HepG2 (cell line): Measurements from ENCODE around the gene MRPL14. TPM values are rescaled to one million over a fixed set of nuclear protein-coding genes. Genes with fewer than 3 reads are reported as not detected.

ENCODE experiments used
- ARHGAP35 ChIP-seq: sonication (generic); formaldehyde crosslinking; IDR thresholded peaks from 2 replicates; pipeline ENCODE4 v1.9.0; 2022; ENCODE audit warnings: mild to moderate bottlenecking, inconsistent platforms, moderate library complexity, missing genetic modification reagents, borderline replicate concordance
- ATF7 ChIP-seq, 2 experiments: fragments of 450-650 bp in 1 of 2; sonication (generic) in 1 of 2; formaldehyde crosslinking in 1 of 2; IDR thresholded peaks; 2 replicates each; pipeline versions ENCODE4 v1.4.0 to v1.6.1; 2016 to 2020; ENCODE audit warnings: antibody characterized with exemption in 1 of 2, mild to moderate bottlenecking in 1 of 2, missing genetic modification reagents in 1 of 2
- HDAC2 ChIP-seq: sonication (generic); formaldehyde crosslinking; IDR thresholded peaks from 2 replicates; pipeline ENCODE4 v1.4.0; 2020; ENCODE audit warnings: missing genetic modification reagents
- HOXD1 ChIP-seq: sonication (generic); formaldehyde crosslinking; IDR thresholded peaks from 2 replicates; pipeline ENCODE4 v1.5.0; 2020; ENCODE audit warnings: missing genetic modification reagents
- NR2F6 ChIP-seq, 2 experiments: IDR thresholded peaks; 2 replicates each; pipeline ENCODE4 v1.6.1; 2016; ENCODE audit warnings: antibody characterized with exemption in 1 of 2, mild to moderate bottlenecking in 1 of 2
- RFXANK ChIP-seq: IDR thresholded peaks from 2 replicates; pipeline ENCODE4 v1.6.1; 2016
- SAFB2 ChIP-seq: sonication (generic); formaldehyde crosslinking; IDR thresholded peaks from 2 replicates; pipeline ENCODE4 v1.5.1; 2020; ENCODE audit warnings: missing genetic modification reagents, low read depth, mild to moderate bottlenecking, borderline replicate concordance
- SP2 ChIP-seq: sonication (generic); formaldehyde crosslinking; IDR thresholded peaks from 2 replicates; pipeline ENCODE4 v1.5.1; 2020; ENCODE audit warnings: mild to moderate bottlenecking, missing genetic modification reagents
- ZNF234 ChIP-seq: sonication (generic); formaldehyde crosslinking; conservative IDR thresholded peaks from 2 replicates; pipeline ENCODE4 v1.5.1; 2020; ENCODE audit warnings: mild to moderate bottlenecking, missing genetic modification reagents
- ZNF263 ChIP-seq: sonication (generic); formaldehyde crosslinking; IDR thresholded peaks from 2 replicates; pipeline ENCODE4 v1.4.0; 2020; ENCODE audit warnings: missing genetic modification reagents
- ZNF543 ChIP-seq: sonication (generic); formaldehyde crosslinking; IDR thresholded peaks from 2 replicates; pipeline ENCODE4 v1.4.0; 2020; ENCODE audit warnings: mild to moderate bottlenecking, missing genetic modification reagents
- ZNF614 ChIP-seq: IDR thresholded peaks from 2 replicates; pipeline ENCODE4 v1.6.1; 2018; ENCODE audit warnings: missing biosample characterization, missing genetic modification reagents, inconsistent platforms, borderline replicate concordance
- ZNF879 ChIP-seq: sonication (generic); formaldehyde crosslinking; IDR thresholded peaks from 2 replicates; pipeline ENCODE4 v1.8.1; 2023; ENCODE audit warnings: missing genetic modification reagents
- polyA plus RNA-seq, 8 experiments: library from polyadenylated mRNA; depleted of rRNA in 3 of 8; stranded (reverse) in 7 of 8; unstranded in 1 of 8; fragments of >200 nt; fragmentation: Illumina TruSeq in 4 of 8; extraction: Trizol in 4 of 8; gene quantifications; 2 replicates each; pipeline versions ENCODE4 v1.2.1 to v1.2.3, GENCODE V29; 2011 to 2016; ENCODE audit warnings: low read depth in 4 of 8, missing spikeins in 1 of 8, mixed read lengths in 1 of 8; ENCODE audit not compliant: insufficient read depth in 1 of 8
- total RNA-seq, 5 experiments: library from RNA; depleted of rRNA; stranded (reverse); fragments of >200 nt; fragmentation: Illumina TruSeq; extraction: Trizol; gene quantifications; 2 replicates each; pipeline ENCODE4 v1.2.3, GENCODE V29; 2016; ENCODE audit warnings: low read depth in 1 of 5
- TF ChIP-seq, protein P1 (sequence below): sonication (generic); formaldehyde crosslinking; IDR thresholded peaks from 2 replicates; pipeline ENCODE4 v1.4.0; 2020; ENCODE audit warnings: missing genetic modification reagents
- TF ChIP-seq, protein P2 (sequence below): sonication (generic); formaldehyde crosslinking; IDR thresholded peaks from 2 replicates; pipeline ENCODE4 v1.9.0; 2022; ENCODE audit warnings: low read depth, missing genetic modification reagents
- TF ChIP-seq, protein P3 (sequence below): sonication (generic); formaldehyde crosslinking; IDR thresholded peaks from 2 replicates; pipeline ENCODE4 v1.5.0; 2020; ENCODE audit warnings: missing genetic modification reagents
- TF ChIP-seq, protein P4 (sequence below): sonication (generic); formaldehyde crosslinking; IDR thresholded peaks from 2 replicates; pipeline ENCODE4 v1.4.0; 2020; ENCODE audit warnings: missing genetic modification reagents
- TF ChIP-seq, protein P5 (sequence below): IDR thresholded peaks from 2 replicates; pipeline ENCODE4 v1.6.1; 2016; ENCODE audit warnings: control low read depth
- TF ChIP-seq, protein P6 (sequence below): fragments of 450-650 bp; IDR thresholded peaks from 2 replicates; pipeline ENCODE4 v1.6.1; 2016

MRPL14 gene
- total and polyA plus RNA-seq, 2 of the 13 experiments (the other 11 are each of a cell fraction or from before 2014, with no cell fraction given): 157 to 178 TPM

DNA sequence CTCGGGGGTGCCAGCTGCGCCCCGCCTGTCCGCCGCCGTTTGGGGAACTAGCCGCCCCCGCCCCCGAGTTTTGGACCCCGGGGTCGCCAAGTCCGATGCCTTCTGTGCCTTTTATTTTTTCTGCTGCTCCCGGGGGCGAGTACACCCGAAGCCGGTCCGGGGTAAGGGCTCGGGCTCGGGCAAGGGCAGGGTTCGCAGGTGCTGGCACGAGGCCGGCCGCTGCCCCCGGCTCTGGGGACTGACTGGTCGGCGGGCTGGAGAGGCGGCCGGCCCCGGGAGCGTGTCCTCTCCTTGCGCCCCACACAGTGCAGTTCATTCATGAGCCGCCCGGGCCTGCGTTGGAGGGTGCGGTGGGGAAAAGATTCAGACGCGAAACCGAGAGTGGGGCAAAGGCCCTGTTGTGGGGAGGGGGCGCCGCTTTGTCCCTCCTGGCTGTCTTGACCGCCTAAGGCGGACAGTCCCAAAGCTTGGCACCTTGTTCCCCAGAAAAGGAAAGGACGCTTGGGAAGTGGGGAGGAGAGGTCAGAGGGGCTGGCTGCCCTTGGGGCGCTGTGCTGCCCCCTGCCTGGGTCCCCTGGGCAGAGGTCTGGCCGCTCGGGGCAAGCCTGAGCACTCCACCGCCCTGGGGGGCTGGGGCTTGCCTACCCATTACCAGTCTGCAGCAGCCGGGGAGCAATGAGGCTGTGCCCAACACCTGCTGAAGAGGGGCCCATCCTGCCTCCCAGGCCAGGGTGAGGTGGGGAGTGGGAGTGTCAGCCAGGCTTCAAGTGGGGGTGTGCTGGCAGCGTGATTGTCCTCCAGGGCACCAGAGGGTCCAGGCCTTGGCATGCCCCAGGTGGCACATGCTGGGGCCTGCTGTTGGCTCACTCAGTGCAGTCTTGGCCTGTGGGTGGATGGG lies 1.0 kb upstream of the MRPL14 start (continued):
- TF ChIP-seq, protein P1, sequence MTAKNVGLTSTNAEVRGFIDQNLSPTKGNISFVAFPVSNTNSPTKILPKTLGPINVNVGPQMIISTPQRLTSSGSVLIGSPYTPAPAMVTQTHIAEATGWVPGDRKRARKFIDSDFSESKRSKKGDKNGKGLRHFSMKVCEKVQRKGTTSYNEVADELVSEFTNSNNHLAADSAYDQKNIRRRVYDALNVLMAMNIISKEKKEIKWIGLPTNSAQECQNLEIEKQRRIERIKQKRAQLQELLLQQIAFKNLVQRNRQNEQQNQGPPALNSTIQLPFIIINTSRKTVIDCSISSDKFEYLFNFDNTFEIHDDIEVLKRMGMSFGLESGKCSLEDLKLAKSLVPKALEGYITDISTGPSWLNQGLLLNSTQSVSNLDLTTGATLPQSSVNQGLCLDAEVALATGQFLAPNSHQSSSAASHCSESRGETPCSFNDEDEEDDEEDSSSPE (CRISPR knock-in tag): no peak
- TF ChIP-seq ATF7 (IDR thresholded peaks at IDR 0.05) (no peak), ATF7 (CRISPR knock-in tag; IDR thresholded peaks at IDR 0.05) (0 out of 2 replicates have a peak, but pooled peaks have one; percentile 13), ZNF879 (CRISPR knock-in tag) (no peak), ZNF543 (CRISPR knock-in tag) (no peak), ZNF234 (CRISPR knock-in tag) (peak; percentile 81; the same call in 1 of the 2 replicates), RFXANK (CRISPR knock-in tag) (no peak), HOXD1 (CRISPR knock-in tag) (peak; percentile 54; the same call in 1 of the 2 replicates), HDAC2 (no peak), ZNF614 (0 out of 2 replicates have a peak, but pooled peaks have one; percentile 18), NR2F6 (IDR thresholded peaks at IDR 0.05) (no peak), NR2F6 (CRISPR knock-in tag; IDR thresholded peaks at IDR 0.05) (0 out of 2 replicates have a peak, but pooled peaks have one; percentile 58), ARHGAP35 (no peak; the same call in 1 of the 2 replicates), SP2 (CRISPR knock-in tag) (no peak), ZNF263 (no peak), SAFB2 (no peak; the same call in 1 of the 2 replicates)
- TF ChIP-seq, protein P2, sequence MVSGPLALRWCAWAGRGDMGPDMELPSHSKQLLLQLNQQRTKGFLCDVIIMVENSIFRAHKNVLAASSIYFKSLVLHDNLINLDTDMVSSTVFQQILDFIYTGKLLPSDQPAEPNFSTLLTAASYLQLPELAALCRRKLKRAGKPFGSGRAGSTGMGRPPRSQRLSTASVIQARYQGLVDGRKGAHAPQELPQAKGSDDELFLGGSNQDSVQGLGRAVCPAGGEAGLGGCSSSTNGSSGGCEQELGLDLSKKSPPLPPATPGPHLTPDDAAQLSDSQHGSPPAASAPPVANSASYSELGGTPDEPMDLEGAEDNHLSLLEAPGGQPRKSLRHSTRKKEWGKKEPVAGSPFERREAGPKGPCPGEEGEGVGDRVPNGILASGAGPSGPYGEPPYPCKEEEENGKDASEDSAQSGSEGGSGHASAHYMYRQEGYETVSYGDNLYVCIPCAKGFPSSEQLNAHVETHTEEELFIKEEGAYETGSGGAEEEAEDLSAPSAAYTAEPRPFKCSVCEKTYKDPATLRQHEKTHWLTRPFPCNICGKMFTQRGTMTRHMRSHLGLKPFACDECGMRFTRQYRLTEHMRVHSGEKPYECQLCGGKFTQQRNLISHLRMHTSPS (CRISPR knock-in tag): no peak; the same call in 1 of the 2 replicates
- TF ChIP-seq, protein P3, sequence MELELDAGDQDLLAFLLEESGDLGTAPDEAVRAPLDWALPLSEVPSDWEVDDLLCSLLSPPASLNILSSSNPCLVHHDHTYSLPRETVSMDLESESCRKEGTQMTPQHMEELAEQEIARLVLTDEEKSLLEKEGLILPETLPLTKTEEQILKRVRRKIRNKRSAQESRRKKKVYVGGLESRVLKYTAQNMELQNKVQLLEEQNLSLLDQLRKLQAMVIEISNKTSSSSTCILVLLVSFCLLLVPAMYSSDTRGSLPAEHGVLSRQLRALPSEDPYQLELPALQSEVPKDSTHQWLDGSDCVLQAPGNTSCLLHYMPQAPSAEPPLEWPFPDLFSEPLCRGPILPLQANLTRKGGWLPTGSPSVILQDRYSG (CRISPR knock-in tag): no peak
- TF ChIP-seq, protein P4, sequence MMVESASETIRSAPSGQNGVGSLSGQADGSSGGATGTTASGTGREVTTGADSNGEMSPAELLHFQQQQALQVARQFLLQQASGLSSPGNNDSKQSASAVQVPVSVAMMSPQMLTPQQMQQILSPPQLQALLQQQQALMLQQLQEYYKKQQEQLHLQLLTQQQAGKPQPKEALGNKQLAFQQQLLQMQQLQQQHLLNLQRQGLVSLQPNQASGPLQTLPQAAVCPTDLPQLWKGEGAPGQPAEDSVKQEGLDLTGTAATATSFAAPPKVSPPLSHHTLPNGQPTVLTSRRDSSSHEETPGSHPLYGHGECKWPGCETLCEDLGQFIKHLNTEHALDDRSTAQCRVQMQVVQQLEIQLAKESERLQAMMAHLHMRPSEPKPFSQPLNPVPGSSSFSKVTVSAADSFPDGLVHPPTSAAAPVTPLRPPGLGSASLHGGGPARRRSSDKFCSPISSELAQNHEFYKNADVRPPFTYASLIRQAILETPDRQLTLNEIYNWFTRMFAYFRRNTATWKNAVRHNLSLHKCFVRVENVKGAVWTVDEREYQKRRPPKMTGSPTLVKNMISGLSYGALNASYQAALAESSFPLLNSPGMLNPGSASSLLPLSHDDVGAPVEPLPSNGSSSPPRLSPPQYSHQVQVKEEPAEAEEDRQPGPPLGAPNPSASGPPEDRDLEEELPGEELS (CRISPR knock-in tag): no peak
- TF ChIP-seq, protein P5, sequence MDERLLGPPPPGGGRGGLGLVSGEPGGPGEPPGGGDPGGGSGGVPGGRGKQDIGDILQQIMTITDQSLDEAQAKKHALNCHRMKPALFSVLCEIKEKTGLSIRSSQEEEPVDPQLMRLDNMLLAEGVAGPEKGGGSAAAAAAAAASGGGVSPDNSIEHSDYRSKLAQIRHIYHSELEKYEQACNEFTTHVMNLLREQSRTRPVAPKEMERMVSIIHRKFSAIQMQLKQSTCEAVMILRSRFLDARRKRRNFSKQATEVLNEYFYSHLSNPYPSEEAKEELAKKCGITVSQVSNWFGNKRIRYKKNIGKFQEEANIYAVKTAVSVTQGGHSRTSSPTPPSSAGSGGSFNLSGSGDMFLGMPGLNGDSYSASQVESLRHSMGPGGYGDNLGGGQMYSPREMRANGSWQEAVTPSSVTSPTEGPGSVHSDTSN (CRISPR knock-in tag): no peak
- TF ChIP-seq, protein P6, sequence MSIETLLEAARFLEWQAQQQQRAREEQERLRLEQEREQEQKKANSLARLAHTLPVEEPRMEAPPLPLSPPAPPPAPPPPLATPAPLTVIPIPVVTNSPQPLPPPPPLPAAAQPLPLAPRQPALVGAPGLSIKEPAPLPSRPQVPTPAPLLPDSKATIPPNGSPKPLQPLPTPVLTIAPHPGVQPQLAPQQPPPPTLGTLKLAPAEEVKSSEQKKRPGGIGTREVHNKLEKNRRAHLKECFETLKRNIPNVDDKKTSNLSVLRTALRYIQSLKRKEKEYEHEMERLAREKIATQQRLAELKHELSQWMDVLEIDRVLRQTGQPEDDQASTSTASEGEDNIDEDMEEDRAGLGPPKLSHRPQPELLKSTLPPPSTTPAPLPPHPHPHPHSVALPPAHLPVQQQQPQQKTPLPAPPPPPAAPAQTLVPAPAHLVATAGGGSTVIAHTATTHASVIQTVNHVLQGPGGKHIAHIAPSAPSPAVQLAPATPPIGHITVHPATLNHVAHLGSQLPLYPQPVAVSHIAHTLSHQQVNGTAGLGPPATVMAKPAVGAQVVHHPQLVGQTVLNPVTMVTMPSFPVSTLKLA: no peak
